Fibroblast of villous mesenchyme (primary cell): Measurements from ENCODE around the gene KCP. TPM values are rescaled to one million over a fixed set of nuclear protein-coding genes. Genes with fewer than 3 reads are reported as not detected.

Experiments
- DNase-seq: peaks from one replicate; pipeline ENCODE4 v3.0.0-alpha.2; 2010; ENCODE audit warnings: low read depth
- H3K4me3 ChIP-seq: 2 replicates; pipeline ENCODE4 v1.5.1; 2011; ENCODE audit warnings: low read depth, mild to moderate bottlenecking, low read length
- CTCF ChIP-seq: IDR thresholded peaks from 2 replicates; pipeline ENCODE4 v1.5.1; 2012; ENCODE audit warnings: low read depth, mild to moderate bottlenecking, low read length; ENCODE audit not compliant: insufficient read depth
- total RNA-seq: library from RNA; depleted of rRNA; stranded (reverse); fragments of >200 nt; gene quantifications from 2 replicates; pipeline ENCODE4 v1.2.3, GENCODE V29; 2012

Gene KCP
- total RNA-seq, 1 donor, result not detected

GRCh38 chr7:128939075-128939860, 28.8 kb upstream of the KCP start:
- DNase-seq, result no peak
- H3K4me3 ChIP-seq, result no peak overlapping the region
- no peak for TF ChIP-seq CTCF

- peak overlapping the region; percentile 38 for H3K4me3 ChIP-seq
- TF ChIP-seq CTCF, result no peak
- no peak for DNase-seq
These were observed 28.1 kb upstream of the KCP start for GRCh38 chr7:128938544-128939074.

- peak within 1 kb of the TSS; percentile 38 for H3K4me3 ChIP-seq
- TF ChIP-seq CTCF, result no peak
- DNase-seq, result peak; percentile 5
These were observed 27.4 kb upstream of the KCP start, which contains the start of gene IRF5 for GRCh38 chr7:128937647-128938543. IRF5 (plus strand) TSS chr7:128937927; CDS start chr7:128942082, 4,155 bp downstream.

GRCh38 chr7:128937271-128937646, 26.8 kb upstream of the KCP start:
- no peak overlapping the region for H3K4me3 ChIP-seq
- TF ChIP-seq CTCF, result no peak
- DNase-seq, result no peak

GRCh38 chr7:128936798-128937197, 26.3 kb upstream of the KCP start:
- no peak overlapping the region for H3K4me3 ChIP-seq
- DNase-seq, result no peak
- no peak for TF ChIP-seq CTCF

- TF ChIP-seq CTCF, result no peak
- no peak overlapping the region for H3K4me3 ChIP-seq
- no peak for DNase-seq
These were observed 24.8 kb upstream of the KCP start for GRCh38 chr7:128935342-128935730.
